GM21528 (cell line): ENCODE data around the gene CYP2J2.
A peak's percentile ranks its signal among the peaks of the same experiment; 100 is the strongest.
"Not testable (repeated sequence)": the region's sequence is repeated elsewhere in the genome, so short reads cannot be mapped to it uniquely, and the experiment has no call there.

Source experiments
- ATAC-seq: cut with Tn5 transposase; IDR thresholded peaks from one replicate; pipeline ENCODE4 v1.9.1; 2021; ENCODE audit warnings: mild to moderate bottlenecking, moderate library complexity; ENCODE audit not compliant: unreplicated experiment, low FRiP score

Gene CYP2J2

GRCh38 chr1:59926381-59927123 is at the start of gene CYP2J2:
Gene CYP2J2, minus strand, starts transcription at chr1:59926773. Its CDS starts 27 bp downstream, at chr1:59926746.
- ATAC-seq: peak; percentile 90

DNA sequence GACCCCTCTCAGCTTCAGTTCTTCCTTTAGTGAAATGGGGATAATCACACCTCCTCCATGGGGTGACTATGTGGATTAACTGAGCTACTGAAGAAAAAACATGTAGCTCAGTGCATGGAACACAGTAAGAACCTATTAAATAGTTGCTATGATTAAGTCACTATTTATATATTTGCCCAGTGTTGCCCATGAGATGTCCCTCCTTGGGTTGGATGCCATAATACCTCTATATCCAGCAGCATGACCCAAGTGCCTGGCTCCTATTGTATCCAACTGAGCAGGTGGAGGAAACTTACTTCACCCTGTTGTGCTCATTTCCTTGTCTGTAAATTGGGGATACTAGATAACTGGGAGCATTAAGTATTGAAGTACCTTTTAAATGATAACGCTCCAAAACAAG is 47.1 kb upstream of the CYP2J2 start:
- ATAC-seq: no peak

GRCh38 chr1:59972216-59972927 is 45.8 kb upstream of the CYP2J2 start:
- no peak for ATAC-seq

DNA sequence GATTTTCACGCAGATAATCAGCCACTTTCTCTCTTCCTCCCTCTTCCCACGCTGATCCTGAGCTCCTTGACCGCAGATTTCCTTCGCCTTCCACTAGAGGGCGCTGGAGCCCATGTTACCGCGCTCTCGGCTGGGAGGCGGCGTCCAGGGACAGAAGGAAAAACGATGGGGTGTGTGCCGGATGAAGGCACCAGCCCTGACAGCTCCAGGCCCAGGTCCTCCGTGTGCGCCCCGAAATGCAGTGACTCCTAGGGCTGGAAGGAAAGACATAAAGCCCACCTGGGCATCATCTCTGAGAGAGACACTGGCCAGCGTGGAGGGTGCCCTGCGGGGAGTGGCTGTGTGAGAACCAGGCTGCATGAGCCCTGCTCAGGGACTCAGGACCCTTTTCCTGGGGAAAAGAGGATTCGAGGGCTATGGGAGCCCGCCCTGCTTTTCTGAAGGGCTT is 44.9 kb upstream of the CYP2J2 start:
- peak; percentile 87 for ATAC-seq

- not testable (repeated sequence) for ATAC-seq
Measured at GRCh38 chr1:59969542-59970175, 43.1 kb upstream of the CYP2J2 start.

GRCh38 chr1:59968746-59969145 is 42.2 kb upstream of the CYP2J2 start:
- ATAC-seq: not testable (repeated sequence)

GRCh38 chr1:59967780-59968179 is 41.2 kb upstream of the CYP2J2 start:
- ATAC-seq: no peak

- ATAC-seq: no peak
Measured at GRCh38 chr1:59967141-59967697, 40.6 kb upstream of the CYP2J2 start.

- ATAC-seq: no peak
Measured at GRCh38 chr1:59952065-59952464, 25.5 kb upstream of the CYP2J2 start.

GRCh38 chr1:59949648-59950047 is 23.1 kb upstream of the CYP2J2 start:
- ATAC-seq: no peak

DNA sequence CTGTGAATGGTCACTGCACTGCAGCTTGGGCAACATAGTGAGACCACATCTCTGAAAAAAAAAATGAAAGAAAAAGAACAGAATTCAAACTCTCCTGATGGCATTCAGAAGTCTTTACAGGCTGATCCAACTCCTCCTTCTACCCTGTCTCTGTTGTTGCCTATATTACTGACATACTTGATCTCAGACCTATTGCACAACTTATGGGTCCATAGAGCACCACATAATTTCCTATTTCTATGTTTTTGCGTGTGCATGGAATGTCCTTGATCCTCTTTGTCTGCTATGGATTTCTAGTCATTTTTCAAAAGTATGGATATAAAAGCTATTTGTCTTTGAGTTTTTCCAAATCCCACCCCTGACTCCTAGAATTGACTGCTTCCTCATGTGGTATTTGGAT is 22.4 kb upstream of the CYP2J2 start:
- no peak for ATAC-seq

- peak; percentile 96 for ATAC-seq
Measured at GRCh38 chr1:59947047-59947938, 20.7 kb upstream of the CYP2J2 start.

DNA sequence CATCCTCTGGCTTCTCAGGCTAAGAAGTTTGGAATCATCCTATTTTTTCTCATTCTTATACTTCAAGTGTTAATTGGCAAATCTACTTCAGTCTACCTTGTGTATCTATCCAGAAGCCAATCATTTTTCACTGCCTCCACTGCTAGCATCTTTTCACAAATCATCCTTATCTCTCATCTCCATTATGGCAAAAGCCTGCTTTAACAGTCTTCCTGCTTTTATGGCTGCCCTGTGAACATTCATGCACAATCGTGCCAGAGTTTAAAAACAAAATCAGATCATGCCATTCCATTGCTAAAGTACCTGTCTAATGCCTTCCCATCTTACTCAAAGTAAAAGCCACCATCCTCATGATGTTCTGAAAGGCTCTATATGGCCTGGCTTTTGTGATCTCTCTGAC is 19.2 kb upstream of the CYP2J2 start:
- no peak for ATAC-seq

DNA sequence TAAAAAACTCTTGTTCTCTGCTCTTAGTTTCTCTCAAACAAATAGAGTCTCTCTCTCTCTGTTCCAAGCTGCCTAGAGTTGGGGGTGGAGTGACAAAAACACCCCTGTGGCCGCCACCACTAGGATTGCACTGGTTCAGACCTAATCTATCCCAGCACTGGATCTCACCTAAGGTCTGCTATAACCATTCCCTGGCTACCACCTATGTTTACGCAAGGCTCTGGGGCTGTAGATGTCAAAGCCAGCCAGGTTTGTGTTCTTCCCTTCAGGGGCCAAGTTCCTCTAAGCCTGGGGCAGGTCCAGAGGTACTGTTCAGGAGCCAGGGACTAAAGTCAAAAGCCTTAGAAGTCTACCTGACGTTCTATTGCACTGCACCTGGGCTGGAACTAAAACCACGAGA is 12.8 kb upstream of the CYP2J2 start:
- ATAC-seq: no peak

DNA sequence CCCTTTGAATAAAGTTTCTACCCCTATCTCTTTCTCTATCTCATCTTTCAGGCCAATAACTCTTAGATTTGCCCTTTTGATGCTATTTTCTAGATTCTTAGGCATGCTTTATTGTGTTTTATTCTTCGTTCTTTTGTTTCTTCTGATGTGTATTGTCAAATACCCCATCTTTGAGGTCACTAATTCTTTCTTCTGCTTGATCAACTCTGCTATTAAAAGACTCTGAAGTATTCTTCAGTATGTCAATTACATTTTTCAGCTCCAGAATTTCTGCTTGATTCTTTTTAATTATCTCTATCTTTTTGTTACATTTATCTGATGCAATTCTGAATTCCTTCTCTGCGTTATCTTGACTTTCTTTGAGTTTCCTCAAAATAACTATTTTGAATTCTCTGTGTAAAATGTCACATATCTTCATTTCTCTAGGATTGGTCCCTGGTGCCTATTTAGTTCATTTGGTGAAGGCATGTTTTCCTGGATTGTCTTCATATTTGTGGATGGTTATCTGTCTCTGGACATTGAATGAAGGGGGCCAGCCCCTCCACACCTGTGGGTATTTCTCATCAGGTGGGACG is 11.2 kb upstream of the CYP2J2 start:
- no peak for ATAC-seq

- no peak for ATAC-seq
Measured at GRCh38 chr1:59936358-59936821, 9.8 kb upstream of the CYP2J2 start.

GRCh38 chr1:59928996-59929395 is 2.4 kb upstream of the CYP2J2 start:
- ATAC-seq: no peak

GRCh38 chr1:59927213-59927612 is 640 bp upstream of the CYP2J2 start:
- ATAC-seq: no peak

- ATAC-seq: no peak
Measured at GRCh38 chr1:59924653-59925052, 1.9 kb downstream of the CYP2J2 start.
